Suprapubic skin (tissue), 4 donors: ENCODE results near the gene ARHGAP18. TPM values are rescaled to one million over a fixed set of nuclear protein-coding genes. Genes with fewer than 3 reads are reported as not detected.

Source experiments
- DNase-seq, 2 donors: peaks; one replicate each; pipeline ENCODE4 v3.0.0-alpha.2; 2019; ENCODE audit warnings: low spot score in 2 of 2
- H3K27ac ChIP-seq: fragments of 200-600 bp; sonication (generic); one replicate; pipeline ENCODE4 v1.5.1; 2019
- H3K27me3 ChIP-seq: fragments of 200-600 bp; sonication (generic); one replicate; pipeline ENCODE4 v1.5.1; 2019
- H3K36me3 ChIP-seq: fragments of 200-600 bp; sonication (generic); one replicate; pipeline ENCODE4 v1.5.1; 2019
- H3K4me1 ChIP-seq: fragments of 200-600 bp; sonication (generic); one replicate; pipeline ENCODE4 v1.5.1; 2019
- H3K4me3 ChIP-seq: fragments of 200-600 bp; sonication (generic); one replicate; pipeline ENCODE4 v1.5.1; 2019; ENCODE audit warnings: mild to moderate bottlenecking
- H3K9me3 ChIP-seq: fragments of 200-600 bp; sonication (generic); one replicate; pipeline ENCODE4 v1.5.1; 2019
- EP300 ChIP-seq: sonication (generic); formaldehyde crosslinking; IDR thresholded peaks from one replicate; pipeline ENCODE4 v1.6.1; 2017; ENCODE audit warnings: antibody characterized with exemption
- POLR2A ChIP-seq, 2 donors: fragments of 450-650 bp; IDR thresholded peaks; one replicate each; pipeline ENCODE4 v1.6.1; 2017; ENCODE audit warnings: antibody characterized with exemption in 2 of 2, mild to moderate bottlenecking in 2 of 2, moderate library complexity in 2 of 2
- POLR2AphosphoS5 ChIP-seq, 3 donors: sonication (generic); formaldehyde crosslinking; IDR thresholded peaks; one replicate each; pipeline ENCODE4 v1.6.1; 2017; ENCODE audit warnings: antibody characterized with exemption in 3 of 3
- WGBS: methylation state at CpG from one replicate; pipeline ENCODE4 v1.1.5; 2018; 5-methylcytosine and 5-hydroxymethylcytosine counted together
- total RNA-seq, 4 donors: library from RNA; depleted of rRNA; stranded (reverse); fragments of >200 nt; gene quantifications; one replicate each; pipeline ENCODE4 v1.1.0, GENCODE V29; 2016
- TF ChIP-seq, protein P1 (sequence below), 2 donors: fragments of 200-600 bp in 1 of 2; fragments of 450-650 bp in 1 of 2; sonication (generic) in 1 of 2; IDR thresholded peaks; one replicate each; pipeline ENCODE4 v1.5.1; 2016 to 2019; ENCODE audit warnings: antibody characterized with exemption in 2 of 2, mild to moderate bottlenecking in 1 of 2, moderate library complexity in 1 of 2

The ARHGAP18 gene
- total RNA-seq, 4 donors from 2014 or later = 7.1 to 14.2 (median 11.0) TPM

DNA sequence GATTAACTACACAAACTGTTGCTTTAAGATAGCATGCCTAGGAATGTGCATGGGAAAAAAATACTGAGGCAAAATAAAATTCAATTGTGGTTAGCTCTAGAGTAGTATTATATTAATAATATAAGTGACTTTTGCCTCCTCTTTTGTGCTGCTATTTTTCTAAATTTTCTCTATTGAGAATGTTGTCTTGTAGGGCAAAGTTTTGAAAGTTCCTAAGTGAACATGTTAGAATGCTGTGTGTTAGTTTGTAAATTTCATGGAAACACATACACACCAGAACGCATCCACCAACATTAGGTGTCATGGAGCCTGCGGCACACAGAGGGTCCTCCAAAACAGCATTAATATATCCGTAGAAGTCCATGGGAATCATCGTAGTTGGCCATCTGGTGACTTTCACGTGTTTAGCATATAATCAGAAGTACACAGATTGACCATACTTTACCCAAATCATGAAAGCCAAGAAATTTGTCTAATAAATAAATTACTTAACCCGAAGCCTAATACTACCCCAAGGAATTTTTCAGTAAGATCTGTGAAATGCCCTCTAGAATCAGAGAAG, 25.6 kb downstream of the ARHGAP18 start:
- no peak for DNase-seq
- Histone ChIP-seq H3K36me3 (no peaks in the 10 kb centered on the region), H3K27me3 (no peaks in the 10 kb centered on the region), H3K9me3 (no peaks in the 10 kb centered on the region), H3K27ac (peak overlapping the region; percentile 73), H3K4me1 (peaks cover 59% of the 10 kb centered on the region), H3K4me3 (no peak overlapping the region)
- 92% methylated on average over 6 of the region's 6 CpGs for WGBS
- TF ChIP-seq, protein P1, sequence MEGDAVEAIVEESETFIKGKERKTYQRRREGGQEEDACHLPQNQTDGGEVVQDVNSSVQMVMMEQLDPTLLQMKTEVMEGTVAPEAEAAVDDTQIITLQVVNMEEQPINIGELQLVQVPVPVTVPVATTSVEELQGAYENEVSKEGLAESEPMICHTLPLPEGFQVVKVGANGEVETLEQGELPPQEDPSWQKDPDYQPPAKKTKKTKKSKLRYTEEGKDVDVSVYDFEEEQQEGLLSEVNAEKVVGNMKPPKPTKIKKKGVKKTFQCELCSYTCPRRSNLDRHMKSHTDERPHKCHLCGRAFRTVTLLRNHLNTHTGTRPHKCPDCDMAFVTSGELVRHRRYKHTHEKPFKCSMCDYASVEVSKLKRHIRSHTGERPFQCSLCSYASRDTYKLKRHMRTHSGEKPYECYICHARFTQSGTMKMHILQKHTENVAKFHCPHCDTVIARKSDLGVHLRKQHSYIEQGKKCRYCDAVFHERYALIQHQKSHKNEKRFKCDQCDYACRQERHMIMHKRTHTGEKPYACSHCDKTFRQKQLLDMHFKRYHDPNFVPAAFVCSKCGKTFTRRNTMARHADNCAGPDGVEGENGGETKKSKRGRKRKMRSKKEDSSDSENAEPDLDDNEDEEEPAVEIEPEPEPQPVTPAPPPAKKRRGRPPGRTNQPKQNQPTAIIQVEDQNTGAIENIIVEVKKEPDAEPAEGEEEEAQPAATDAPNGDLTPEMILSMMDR (IDR thresholded peaks at IDR 0.05) = no peak
- no peak for TF ChIP-seq POLR2AphosphoS5 (IDR thresholded peaks at IDR 0.05)
- no peak for TF ChIP-seq POLR2A (IDR thresholded peaks at IDR 0.05)
- TF ChIP-seq EP300 = no peak

DNA sequence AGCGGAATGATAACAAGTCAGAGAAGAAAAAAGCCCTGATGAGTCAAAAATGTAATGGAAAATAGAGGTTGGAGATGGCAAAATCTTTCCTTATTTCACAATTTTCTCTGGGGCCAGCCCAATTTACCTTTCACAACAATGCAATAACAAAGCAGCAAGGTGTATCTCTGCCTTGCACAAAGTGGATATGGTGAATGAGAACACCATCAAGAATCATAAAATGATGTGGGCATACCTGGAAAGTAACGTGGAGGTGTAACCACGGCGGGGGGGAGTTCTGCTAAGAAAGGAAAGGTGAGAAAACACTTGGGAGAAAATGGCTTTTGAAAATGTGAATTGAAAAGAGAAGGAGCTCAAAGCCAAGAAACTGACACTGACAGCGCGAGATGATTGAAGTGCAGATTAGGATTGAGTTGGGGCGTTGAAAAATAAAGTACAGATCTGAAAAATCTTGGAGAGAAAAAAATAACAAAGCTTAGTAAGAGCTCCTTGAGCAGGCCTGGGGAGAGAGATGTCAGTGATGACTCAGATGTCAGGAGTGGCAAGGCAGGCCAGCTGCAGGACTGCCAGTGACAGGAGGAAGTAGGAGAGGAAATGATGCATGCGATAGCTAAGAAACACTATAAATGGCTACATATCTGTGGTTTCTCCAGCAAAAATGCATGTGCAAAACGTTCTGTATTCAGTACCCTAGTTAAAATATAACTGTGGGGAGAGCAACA, 26.2 kb downstream of the ARHGAP18 start:
- Histone ChIP-seq H3K9me3 (no peaks in the 10 kb centered on the region), H3K4me1 (peaks cover 65% of the 10 kb centered on the region), H3K4me3 (no peak overlapping the region), H3K27me3 (no peaks in the 10 kb centered on the region), H3K27ac (peak overlapping the region; percentile 73), H3K36me3 (no peaks in the 10 kb centered on the region)
- 22% methylated on average over 9 of the region's 9 CpGs for WGBS
- DNase-seq = peak in 1 of 2 donors; percentile 76
- TF ChIP-seq, protein P1 (IDR thresholded peaks at IDR 0.05) = no peak
- TF ChIP-seq POLR2AphosphoS5 (IDR thresholded peaks at IDR 0.05) = peak in 1 of 3 donors; percentile 46

DNA sequence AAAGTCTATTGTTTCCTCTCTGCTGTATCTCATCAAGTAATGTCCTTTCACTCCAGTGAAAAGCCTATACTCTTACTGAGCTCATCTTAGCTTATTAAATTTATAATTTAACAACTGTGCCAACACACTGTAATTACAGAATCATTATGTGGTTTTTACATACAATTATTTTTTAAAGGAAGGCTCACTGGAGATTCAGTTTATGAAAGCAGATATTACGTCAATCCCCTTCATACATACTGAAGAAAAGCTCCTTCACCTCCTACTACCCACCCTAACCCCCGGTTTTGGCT, 28.1 kb downstream of the ARHGAP18 start:
- DNase-seq = no peak
- Histone ChIP-seq H3K4me3 (no peak overlapping the region), H3K27ac (peak overlapping the region; percentile 73), H3K27me3 (no peaks in the 10 kb centered on the region), H3K36me3 (no peaks in the 10 kb centered on the region), H3K9me3 (no peaks in the 10 kb centered on the region), H3K4me1 (peaks cover 74% of the 10 kb centered on the region)
- TF ChIP-seq POLR2AphosphoS5 (IDR thresholded peaks at IDR 0.05) (no peak), EP300 (no peak), POLR2A (IDR thresholded peaks at IDR 0.05) (no peak)
- TF ChIP-seq, protein P1 (IDR thresholded peaks at IDR 0.05) = no peak
- WGBS = 67% methylated on average over 2 of the region's 2 CpGs

DNA sequence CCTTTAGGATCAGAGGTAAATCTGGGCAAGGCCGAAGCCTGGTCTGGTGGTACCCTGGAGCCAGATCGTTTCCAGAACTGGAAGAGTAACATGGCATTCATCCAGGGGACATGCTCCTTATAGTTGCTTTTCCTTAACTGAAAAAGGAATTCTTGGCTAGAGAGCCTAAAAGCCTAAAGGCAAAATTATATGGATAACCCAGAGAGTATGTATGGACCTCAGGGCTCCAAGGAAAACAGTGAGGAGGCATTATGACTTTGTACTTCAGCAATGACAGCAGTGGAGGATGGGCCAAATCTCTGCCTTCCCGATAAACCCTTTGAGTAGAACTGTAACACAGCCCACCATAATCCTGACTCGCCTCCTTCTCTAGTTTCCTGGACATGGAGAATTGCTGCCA, 29.3 kb downstream of the ARHGAP18 start:
- TF ChIP-seq, protein P1 (IDR thresholded peaks at IDR 0.05) = no peak
- TF ChIP-seq EP300 (no peak), POLR2A (IDR thresholded peaks at IDR 0.05) (no peak), POLR2AphosphoS5 (IDR thresholded peaks at IDR 0.05) (no peak)
- no peaks in the 10 kb centered on the region for H3K36me3 ChIP-seq
- peaks cover 74% of the 10 kb centered on the region for H3K4me1 ChIP-seq
- no peaks in the 10 kb centered on the region for H3K9me3 ChIP-seq
- DNase-seq = no peak
- 78% methylated on average over 4 of the region's 4 CpGs for WGBS
- peak overlapping the region; percentile 73 for H3K27ac ChIP-seq
- H3K27me3 ChIP-seq = no peaks in the 10 kb centered on the region
- H3K4me3 ChIP-seq = no peak overlapping the region

DNA sequence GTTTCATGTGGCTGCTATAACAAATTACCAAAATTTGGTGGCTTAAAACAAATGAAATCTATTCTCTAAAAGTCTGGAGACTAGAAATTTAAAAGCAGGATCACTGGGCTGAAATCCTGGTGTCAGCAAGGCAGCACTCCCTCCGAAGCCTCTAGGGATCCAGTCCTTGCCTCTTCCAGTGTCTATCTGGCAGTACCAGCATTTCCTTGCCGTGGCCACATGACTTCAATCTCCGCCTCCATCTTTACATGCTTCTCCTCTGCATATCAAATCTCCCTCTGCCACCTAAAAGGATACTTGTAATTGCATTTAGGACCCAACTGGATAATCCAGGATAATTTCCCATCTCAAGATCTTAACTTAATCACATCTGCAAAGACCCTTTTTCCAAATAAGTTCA, 30.2 kb downstream of the ARHGAP18 start:
- H3K9me3 ChIP-seq = no peaks in the 10 kb centered on the region
- no peaks in the 10 kb centered on the region for H3K36me3 ChIP-seq
- 45% methylated on average over 3 of the region's 3 CpGs for WGBS
- H3K27me3 ChIP-seq = no peaks in the 10 kb centered on the region
- TF ChIP-seq, protein P1 (IDR thresholded peaks at IDR 0.05) = no peak
- no peak for TF ChIP-seq POLR2A (IDR thresholded peaks at IDR 0.05)
- no peak for TF ChIP-seq POLR2AphosphoS5 (IDR thresholded peaks at IDR 0.05)
- TF ChIP-seq EP300 = no peak
- H3K4me1 ChIP-seq = peaks cover 70% of the 10 kb centered on the region
- no peak for DNase-seq
- peak overlapping the region; percentile 73 for H3K27ac ChIP-seq
- no peak overlapping the region for H3K4me3 ChIP-seq
